ENCODE results near the gene NXT1.

NXT1 gene

GRCh38 chr20:23393996-23394775 is 43.6 kb downstream of the NXT1 start:
- DNase-seq: no peak

- DNase-seq: no peak
Observed at GRCh38 chr20:23396950-23397627, 46.5 kb downstream of the NXT1 start.

- no peak for DNase-seq
Observed at GRCh38 chr20:23397961-23398360, 47.4 kb downstream of the NXT1 start.

GRCh38 chr20:23399568-23400241 is 49.1 kb downstream of the NXT1 start:
- DNase-seq: no peak

- DNase-seq: no peak
Observed at GRCh38 chr20:23401051-23401450, 50.5 kb downstream of the NXT1 start.

- DNase-seq: no peak
Observed at GRCh38 chr20:23403751-23404150, 53.2 kb downstream of the NXT1 start.

- DNase-seq: no peak
Observed at GRCh38 chr20:23404196-23404595, 53.6 kb downstream of the NXT1 start.
